WTC11 (cell line): Measurements from ENCODE around the gene LHX2. TPM values are rescaled to one million over a fixed set of nuclear protein-coding genes. Genes with fewer than 3 reads are reported as not detected.

Experiments used
- ATAC-seq: fragments of 200-7000 bp; cut with Tn5 transposase; 2 replicates; pipeline ENCODE4 v1.10.0; 2021; ENCODE audit warnings: mild to moderate bottlenecking, moderate library complexity
- CTCF ChIA-PET: fragments of 300-600 bp; sonication (Branson Sonifier 250); formaldehyde crosslinking; loops from one replicate; lab custom pipeline; 2021; ENCODE audit warnings: antibody characterized with exemption; lab: Charles Lee
- POLR2A ChIA-PET: fragments of 350-600 bp; sonication (Branson Sonifier 250); formaldehyde crosslinking; loops from one replicate; lab custom pipeline; 2021; ENCODE audit warnings: antibody characterized with exemption; lab: Charles Lee
- DNase-seq: peaks from one replicate; pipeline ENCODE4 v3.0.0; 2021; ENCODE audit warnings: low spot score
- H3K27ac Mint-ChIP-seq: 2 replicates; pipeline ENCODE4 v1.8.0; 2021; ENCODE audit warnings: mixed read lengths
- H3K27me3 Mint-ChIP-seq: 2 replicates; pipeline ENCODE4 v1.8.0; 2021; ENCODE audit warnings: low read depth, mild to moderate bottlenecking, moderate library complexity, mixed read lengths
- H3K36me3 Mint-ChIP-seq: 2 replicates; pipeline ENCODE4 v1.8.0; 2021; ENCODE audit warnings: mixed read lengths
- H3K4me1 Mint-ChIP-seq: 2 replicates; pipeline ENCODE4 v1.8.0; 2022; ENCODE audit warnings: mixed read lengths
- H3K4me3 Mint-ChIP-seq: 2 replicates; pipeline ENCODE4 v1.8.0; 2021; ENCODE audit warnings: mild to moderate bottlenecking, moderate library complexity, mixed read lengths
- H3K9me3 Mint-ChIP-seq: 2 replicates; pipeline ENCODE4 v1.8.0; 2021; ENCODE audit warnings: mixed read lengths
- ESRRA ChIP-seq: sonication (generic); formaldehyde crosslinking; IDR thresholded peaks from 2 replicates; pipeline ENCODE4 v1.8.1; 2022; ENCODE audit warnings: mild to moderate bottlenecking, missing genetic modification reagents, borderline replicate concordance
- FOXJ3 ChIP-seq: sonication (generic); formaldehyde crosslinking; IDR thresholded peaks from 2 replicates; pipeline ENCODE4 v1.9.0; 2021; ENCODE audit warnings: missing genetic modification reagents, mild to moderate bottlenecking, borderline replicate concordance
- HMGA2 ChIP-seq: fragments of 250-450 bp; sonication (Bioruptor Pico); IDR thresholded peaks from 2 replicates; pipeline ENCODE4 v1.4.0; 2021; ENCODE audit warnings: mild to moderate bottlenecking, moderate library complexity
- JUN ChIP-seq: sonication (generic); formaldehyde crosslinking; IDR thresholded peaks from 2 replicates; pipeline ENCODE4 v1.8.0; 2023; ENCODE audit warnings: mild to moderate bottlenecking, missing genetic modification reagents
- TEAD4 ChIP-seq: sonication (generic); formaldehyde crosslinking; IDR thresholded peaks from 2 replicates; pipeline ENCODE4 v1.8.0; 2022; ENCODE audit warnings: mild to moderate bottlenecking, missing genetic modification reagents
- ZNF121 ChIP-seq: sonication (generic); formaldehyde crosslinking; IDR thresholded peaks from 2 replicates; pipeline ENCODE4 v1.8.0; 2023; ENCODE audit warnings: missing genetic modification reagents
- ZNF232 ChIP-seq: sonication (generic); formaldehyde crosslinking; IDR thresholded peaks from 2 replicates; pipeline ENCODE4 v1.8.0; 2022; ENCODE audit warnings: mild to moderate bottlenecking, missing genetic modification reagents
- ZNF423 ChIP-seq: fragments of 250-450 bp; sonication (Bioruptor Pico); IDR thresholded peaks from 2 replicates; pipeline ENCODE4 v2.1.2; 2022; ENCODE audit warnings: mild to moderate bottlenecking, moderate library complexity
- total RNA-seq: library from RNA; stranded (reverse); gene quantifications from 3 replicates; pipeline ENCODE4 v1.2.3, GENCODE V29; 2021
- TF ChIP-seq, protein P1 (sequence below): fragments of 250-450 bp; sonication (Bioruptor Pico); IDR thresholded peaks from 2 replicates; pipeline ENCODE4 v1.9.0; 2021; ENCODE audit warnings: mild to moderate bottlenecking, borderline replicate concordance
- TF ChIP-seq, protein P2 (sequence below): sonication (generic); formaldehyde crosslinking; IDR thresholded peaks from 2 replicates; pipeline ENCODE4 v1.8.0; 2023; ENCODE audit warnings: mild to moderate bottlenecking, missing genetic modification reagents
- TF ChIP-seq, protein P3 (sequence below): fragments of 250-450 bp; sonication (Bioruptor Pico); IDR thresholded peaks from 2 replicates; pipeline ENCODE4 v2.1.2; 2022; ENCODE audit warnings: mild to moderate bottlenecking, moderate library complexity
- TF ChIP-seq, protein P4 (sequence below): sonication (generic); formaldehyde crosslinking; IDR thresholded peaks from 2 replicates; pipeline ENCODE4 v1.8.0; 2022; ENCODE audit warnings: mild to moderate bottlenecking, missing genetic modification reagents
- TF ChIP-seq, protein P5 (sequence below): sonication (generic); formaldehyde crosslinking; IDR thresholded peaks from 2 replicates; pipeline ENCODE4 v1.8.0; 2022; ENCODE audit warnings: mild to moderate bottlenecking, missing genetic modification reagents
- TF ChIP-seq, protein P6 (sequence below): sonication (generic); formaldehyde crosslinking; IDR thresholded peaks from 2 replicates; pipeline ENCODE4 v1.8.0; 2023; ENCODE audit warnings: missing genetic modification reagents, mild to moderate bottlenecking, borderline replicate concordance
- TF ChIP-seq, protein P7 (sequence below): fragments of 250-450 bp; sonication (Bioruptor Pico); IDR thresholded peaks from 2 replicates; pipeline ENCODE4 v1.9.0; 2021; ENCODE audit warnings: mild to moderate bottlenecking

Gene LHX2
- total RNA-seq, 1 experiment from 2014 or later: 0.42 TPM

DNA sequence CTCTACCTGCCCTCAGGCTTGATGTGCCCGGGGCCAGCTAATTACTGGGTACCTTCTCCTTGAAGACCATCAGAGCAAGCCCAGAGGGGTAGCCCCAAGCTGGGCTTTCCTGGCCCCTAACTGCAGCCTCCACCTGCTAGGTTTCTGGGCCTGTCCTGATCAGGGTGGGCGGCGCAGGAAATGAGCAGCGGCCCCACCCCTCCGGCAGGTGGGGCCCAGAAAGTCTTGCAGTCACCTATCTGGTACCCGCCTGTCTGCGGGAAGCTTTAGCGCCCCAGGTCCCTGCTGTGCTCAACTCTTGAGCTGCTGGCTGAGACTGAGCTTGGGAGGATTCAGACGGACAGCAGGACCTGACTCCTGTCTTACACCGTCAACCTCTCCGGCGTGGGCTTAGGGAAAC is 37.1 kb upstream of the LHX2 start:
- POLR2A ChIA-PET: no interaction called here
- TF ChIP-seq ZNF423 (CRISPR knock-in tag) (no peak), HMGA2 (CRISPR knock-in tag) (no peak), ZNF232 (CRISPR knock-in tag) (no peak), ZNF121 (no peak)
- TF ChIP-seq, protein P1, sequence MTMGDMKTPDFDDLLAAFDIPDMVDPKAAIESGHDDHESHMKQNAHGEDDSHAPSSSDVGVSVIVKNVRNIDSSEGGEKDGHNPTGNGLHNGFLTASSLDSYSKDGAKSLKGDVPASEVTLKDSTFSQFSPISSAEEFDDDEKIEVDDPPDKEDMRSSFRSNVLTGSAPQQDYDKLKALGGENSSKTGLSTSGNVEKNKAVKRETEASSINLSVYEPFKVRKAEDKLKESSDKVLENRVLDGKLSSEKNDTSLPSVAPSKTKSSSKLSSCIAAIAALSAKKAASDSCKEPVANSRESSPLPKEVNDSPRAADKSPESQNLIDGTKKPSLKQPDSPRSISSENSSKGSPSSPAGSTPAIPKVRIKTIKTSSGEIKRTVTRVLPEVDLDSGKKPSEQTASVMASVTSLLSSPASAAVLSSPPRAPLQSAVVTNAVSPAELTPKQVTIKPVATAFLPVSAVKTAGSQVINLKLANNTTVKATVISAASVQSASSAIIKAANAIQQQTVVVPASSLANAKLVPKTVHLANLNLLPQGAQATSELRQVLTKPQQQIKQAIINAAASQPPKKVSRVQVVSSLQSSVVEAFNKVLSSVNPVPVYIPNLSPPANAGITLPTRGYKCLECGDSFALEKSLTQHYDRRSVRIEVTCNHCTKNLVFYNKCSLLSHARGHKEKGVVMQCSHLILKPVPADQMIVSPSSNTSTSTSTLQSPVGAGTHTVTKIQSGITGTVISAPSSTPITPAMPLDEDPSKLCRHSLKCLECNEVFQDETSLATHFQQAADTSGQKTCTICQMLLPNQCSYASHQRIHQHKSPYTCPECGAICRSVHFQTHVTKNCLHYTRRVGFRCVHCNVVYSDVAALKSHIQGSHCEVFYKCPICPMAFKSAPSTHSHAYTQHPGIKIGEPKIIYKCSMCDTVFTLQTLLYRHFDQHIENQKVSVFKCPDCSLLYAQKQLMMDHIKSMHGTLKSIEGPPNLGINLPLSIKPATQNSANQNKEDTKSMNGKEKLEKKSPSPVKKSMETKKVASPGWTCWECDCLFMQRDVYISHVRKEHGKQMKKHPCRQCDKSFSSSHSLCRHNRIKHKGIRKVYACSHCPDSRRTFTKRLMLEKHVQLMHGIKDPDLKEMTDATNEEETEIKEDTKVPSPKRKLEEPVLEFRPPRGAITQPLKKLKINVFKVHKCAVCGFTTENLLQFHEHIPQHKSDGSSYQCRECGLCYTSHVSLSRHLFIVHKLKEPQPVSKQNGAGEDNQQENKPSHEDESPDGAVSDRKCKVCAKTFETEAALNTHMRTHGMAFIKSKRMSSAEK (CRISPR knock-in tag): no peak
- TF ChIP-seq, protein P2, sequence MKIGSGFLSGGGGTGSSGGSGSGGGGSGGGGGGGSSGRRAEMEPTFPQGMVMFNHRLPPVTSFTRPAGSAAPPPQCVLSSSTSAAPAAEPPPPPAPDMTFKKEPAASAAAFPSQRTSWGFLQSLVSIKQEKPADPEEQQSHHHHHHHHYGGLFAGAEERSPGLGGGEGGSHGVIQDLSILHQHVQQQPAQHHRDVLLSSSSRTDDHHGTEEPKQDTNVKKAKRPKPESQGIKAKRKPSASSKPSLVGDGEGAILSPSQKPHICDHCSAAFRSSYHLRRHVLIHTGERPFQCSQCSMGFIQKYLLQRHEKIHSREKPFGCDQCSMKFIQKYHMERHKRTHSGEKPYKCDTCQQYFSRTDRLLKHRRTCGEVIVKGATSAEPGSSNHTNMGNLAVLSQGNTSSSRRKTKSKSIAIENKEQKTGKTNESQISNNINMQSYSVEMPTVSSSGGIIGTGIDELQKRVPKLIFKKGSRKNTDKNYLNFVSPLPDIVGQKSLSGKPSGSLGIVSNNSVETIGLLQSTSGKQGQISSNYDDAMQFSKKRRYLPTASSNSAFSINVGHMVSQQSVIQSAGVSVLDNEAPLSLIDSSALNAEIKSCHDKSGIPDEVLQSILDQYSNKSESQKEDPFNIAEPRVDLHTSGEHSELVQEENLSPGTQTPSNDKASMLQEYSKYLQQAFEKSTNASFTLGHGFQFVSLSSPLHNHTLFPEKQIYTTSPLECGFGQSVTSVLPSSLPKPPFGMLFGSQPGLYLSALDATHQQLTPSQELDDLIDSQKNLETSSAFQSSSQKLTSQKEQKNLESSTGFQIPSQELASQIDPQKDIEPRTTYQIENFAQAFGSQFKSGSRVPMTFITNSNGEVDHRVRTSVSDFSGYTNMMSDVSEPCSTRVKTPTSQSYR (CRISPR knock-in tag): no peak
- no peak overlapping the region for H3K4me3 Mint-ChIP-seq
- no peaks in the 10 kb centered on the region for H3K9me3 Mint-ChIP-seq
- H3K27ac Mint-ChIP-seq: no peak overlapping the region
- H3K36me3 Mint-ChIP-seq: no peaks in the 10 kb centered on the region
- DNase-seq: no peak
- no peaks in the 10 kb centered on the region for H3K4me1 Mint-ChIP-seq
- no peak for ATAC-seq
- CTCF ChIA-PET: no interaction called here
- H3K27me3 Mint-ChIP-seq: peaks cover 16% of the 10 kb centered on the region

DNA sequence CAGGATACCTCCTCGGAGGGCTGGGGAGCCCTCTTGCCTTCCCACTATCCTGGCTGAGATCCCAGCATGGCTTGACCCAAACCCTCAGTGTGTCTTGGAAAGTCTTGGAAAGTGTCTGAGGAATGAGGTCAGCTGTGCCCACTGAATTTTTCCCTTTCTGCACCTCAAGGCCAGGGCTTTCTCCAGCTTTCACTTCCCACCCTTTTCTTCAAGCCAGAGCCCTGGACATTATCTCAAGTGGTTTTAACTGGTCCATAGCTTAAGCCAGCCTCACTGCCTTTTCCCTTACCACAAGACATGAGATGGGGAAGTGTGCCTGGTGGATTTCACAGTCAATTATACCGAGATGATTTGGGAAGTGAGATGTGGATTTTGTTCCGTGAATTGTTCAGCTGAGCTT is 35.7 kb upstream of the LHX2 start:
- ChIA-PET CTCF (no interaction called here), POLR2A (no interaction called here)
- H3K27ac Mint-ChIP-seq: no peak overlapping the region
- DNase-seq (no peak), ATAC-seq (no peak)
- H3K27me3 Mint-ChIP-seq: peaks cover 29% of the 10 kb centered on the region
- no peaks in the 10 kb centered on the region for H3K9me3 Mint-ChIP-seq
- H3K4me3 Mint-ChIP-seq: no peak overlapping the region
- H3K4me1 Mint-ChIP-seq: no peaks in the 10 kb centered on the region
- H3K36me3 Mint-ChIP-seq: no peaks in the 10 kb centered on the region
- TF ChIP-seq, protein P3, sequence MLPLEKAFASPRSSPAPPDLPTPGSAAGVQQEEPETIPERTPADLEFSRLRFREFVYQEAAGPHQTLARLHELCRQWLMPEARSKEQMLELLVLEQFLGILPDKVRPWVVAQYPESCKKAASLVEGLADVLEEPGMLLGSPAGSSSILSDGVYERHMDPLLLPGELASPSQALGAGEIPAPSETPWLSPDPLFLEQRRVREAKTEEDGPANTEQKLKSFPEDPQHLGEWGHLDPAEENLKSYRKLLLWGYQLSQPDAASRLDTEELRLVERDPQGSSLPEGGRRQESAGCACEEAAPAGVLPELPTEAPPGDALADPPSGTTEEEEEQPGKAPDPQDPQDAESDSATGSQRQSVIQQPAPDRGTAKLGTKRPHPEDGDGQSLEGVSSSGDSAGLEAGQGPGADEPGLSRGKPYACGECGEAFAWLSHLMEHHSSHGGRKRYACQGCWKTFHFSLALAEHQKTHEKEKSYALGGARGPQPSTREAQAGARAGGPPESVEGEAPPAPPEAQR (CRISPR knock-in tag): no peak
- TF ChIP-seq TEAD4 (CRISPR knock-in tag) (no peak), JUN (no peak), ESRRA (CRISPR knock-in tag) (no peak), FOXJ3 (CRISPR knock-in tag) (no peak)
- TF ChIP-seq, protein P4, sequence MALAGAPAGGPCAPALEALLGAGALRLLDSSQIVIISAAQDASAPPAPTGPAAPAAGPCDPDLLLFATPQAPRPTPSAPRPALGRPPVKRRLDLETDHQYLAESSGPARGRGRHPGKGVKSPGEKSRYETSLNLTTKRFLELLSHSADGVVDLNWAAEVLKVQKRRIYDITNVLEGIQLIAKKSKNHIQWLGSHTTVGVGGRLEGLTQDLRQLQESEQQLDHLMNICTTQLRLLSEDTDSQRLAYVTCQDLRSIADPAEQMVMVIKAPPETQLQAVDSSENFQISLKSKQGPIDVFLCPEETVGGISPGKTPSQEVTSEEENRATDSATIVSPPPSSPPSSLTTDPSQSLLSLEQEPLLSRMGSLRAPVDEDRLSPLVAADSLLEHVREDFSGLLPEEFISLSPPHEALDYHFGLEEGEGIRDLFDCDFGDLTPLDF (CRISPR knock-in tag): no peak
- TF ChIP-seq, protein P5, sequence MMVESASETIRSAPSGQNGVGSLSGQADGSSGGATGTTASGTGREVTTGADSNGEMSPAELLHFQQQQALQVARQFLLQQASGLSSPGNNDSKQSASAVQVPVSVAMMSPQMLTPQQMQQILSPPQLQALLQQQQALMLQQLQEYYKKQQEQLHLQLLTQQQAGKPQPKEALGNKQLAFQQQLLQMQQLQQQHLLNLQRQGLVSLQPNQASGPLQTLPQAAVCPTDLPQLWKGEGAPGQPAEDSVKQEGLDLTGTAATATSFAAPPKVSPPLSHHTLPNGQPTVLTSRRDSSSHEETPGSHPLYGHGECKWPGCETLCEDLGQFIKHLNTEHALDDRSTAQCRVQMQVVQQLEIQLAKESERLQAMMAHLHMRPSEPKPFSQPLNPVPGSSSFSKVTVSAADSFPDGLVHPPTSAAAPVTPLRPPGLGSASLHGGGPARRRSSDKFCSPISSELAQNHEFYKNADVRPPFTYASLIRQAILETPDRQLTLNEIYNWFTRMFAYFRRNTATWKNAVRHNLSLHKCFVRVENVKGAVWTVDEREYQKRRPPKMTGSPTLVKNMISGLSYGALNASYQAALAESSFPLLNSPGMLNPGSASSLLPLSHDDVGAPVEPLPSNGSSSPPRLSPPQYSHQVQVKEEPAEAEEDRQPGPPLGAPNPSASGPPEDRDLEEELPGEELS (CRISPR knock-in tag): no peak
- TF ChIP-seq, protein P6, sequence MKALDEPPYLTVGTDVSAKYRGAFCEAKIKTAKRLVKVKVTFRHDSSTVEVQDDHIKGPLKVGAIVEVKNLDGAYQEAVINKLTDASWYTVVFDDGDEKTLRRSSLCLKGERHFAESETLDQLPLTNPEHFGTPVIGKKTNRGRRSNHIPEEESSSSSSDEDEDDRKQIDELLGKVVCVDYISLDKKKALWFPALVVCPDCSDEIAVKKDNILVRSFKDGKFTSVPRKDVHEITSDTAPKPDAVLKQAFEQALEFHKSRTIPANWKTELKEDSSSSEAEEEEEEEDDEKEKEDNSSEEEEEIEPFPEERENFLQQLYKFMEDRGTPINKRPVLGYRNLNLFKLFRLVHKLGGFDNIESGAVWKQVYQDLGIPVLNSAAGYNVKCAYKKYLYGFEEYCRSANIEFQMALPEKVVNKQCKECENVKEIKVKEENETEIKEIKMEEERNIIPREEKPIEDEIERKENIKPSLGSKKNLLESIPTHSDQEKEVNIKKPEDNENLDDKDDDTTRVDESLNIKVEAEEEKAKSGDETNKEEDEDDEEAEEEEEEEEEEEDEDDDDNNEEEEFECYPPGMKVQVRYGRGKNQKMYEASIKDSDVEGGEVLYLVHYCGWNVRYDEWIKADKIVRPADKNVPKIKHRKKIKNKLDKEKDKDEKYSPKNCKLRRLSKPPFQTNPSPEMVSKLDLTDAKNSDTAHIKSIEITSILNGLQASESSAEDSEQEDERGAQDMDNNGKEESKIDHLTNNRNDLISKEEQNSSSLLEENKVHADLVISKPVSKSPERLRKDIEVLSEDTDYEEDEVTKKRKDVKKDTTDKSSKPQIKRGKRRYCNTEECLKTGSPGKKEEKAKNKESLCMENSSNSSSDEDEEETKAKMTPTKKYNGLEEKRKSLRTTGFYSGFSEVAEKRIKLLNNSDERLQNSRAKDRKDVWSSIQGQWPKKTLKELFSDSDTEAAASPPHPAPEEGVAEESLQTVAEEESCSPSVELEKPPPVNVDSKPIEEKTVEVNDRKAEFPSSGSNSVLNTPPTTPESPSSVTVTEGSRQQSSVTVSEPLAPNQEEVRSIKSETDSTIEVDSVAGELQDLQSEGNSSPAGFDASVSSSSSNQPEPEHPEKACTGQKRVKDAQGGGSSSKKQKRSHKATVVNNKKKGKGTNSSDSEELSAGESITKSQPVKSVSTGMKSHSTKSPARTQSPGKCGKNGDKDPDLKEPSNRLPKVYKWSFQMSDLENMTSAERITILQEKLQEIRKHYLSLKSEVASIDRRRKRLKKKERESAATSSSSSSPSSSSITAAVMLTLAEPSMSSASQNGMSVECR (CRISPR knock-in tag): no peak
- TF ChIP-seq, protein P7, sequence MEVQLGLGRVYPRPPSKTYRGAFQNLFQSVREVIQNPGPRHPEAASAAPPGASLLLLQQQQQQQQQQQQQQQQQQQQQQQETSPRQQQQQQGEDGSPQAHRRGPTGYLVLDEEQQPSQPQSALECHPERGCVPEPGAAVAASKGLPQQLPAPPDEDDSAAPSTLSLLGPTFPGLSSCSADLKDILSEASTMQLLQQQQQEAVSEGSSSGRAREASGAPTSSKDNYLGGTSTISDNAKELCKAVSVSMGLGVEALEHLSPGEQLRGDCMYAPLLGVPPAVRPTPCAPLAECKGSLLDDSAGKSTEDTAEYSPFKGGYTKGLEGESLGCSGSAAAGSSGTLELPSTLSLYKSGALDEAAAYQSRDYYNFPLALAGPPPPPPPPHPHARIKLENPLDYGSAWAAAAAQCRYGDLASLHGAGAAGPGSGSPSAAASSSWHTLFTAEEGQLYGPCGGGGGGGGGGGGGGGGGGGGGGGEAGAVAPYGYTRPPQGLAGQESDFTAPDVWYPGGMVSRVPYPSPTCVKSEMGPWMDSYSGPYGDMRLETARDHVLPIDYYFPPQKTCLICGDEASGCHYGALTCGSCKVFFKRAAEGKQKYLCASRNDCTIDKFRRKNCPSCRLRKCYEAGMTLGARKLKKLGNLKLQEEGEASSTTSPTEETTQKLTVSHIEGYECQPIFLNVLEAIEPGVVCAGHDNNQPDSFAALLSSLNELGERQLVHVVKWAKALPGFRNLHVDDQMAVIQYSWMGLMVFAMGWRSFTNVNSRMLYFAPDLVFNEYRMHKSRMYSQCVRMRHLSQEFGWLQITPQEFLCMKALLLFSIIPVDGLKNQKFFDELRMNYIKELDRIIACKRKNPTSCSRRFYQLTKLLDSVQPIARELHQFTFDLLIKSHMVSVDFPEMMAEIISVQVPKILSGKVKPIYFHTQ (CRISPR knock-in tag): no peak
